HFFc6 (cell line): ENCODE results near the gene LSAMP. TPM values are rescaled to one million over a fixed set of nuclear protein-coding genes. Genes with fewer than 3 reads are reported as not detected.

ENCODE experiments used
- DNase-seq: peaks from one replicate; pipeline ENCODE4 v3.0.0-alpha.2; 2018
- H3K27ac Mint-ChIP-seq: 2 replicates; pipeline ENCODE4 v1.8.0; 2020; ENCODE audit warnings: mild to moderate bottlenecking, mixed read lengths
- H3K27me3 Mint-ChIP-seq: 2 replicates; pipeline ENCODE4 v1.8.0; 2021; ENCODE audit warnings: mild to moderate bottlenecking, moderate library complexity, mixed read lengths; ENCODE audit not compliant: insufficient read depth
- H3K36me3 Mint-ChIP-seq: 2 replicates; pipeline ENCODE4 v1.8.0; 2021; ENCODE audit warnings: low read depth, mixed read lengths
- H3K4me1 Mint-ChIP-seq: 2 replicates; pipeline ENCODE4 v1.8.0; 2020; ENCODE audit warnings: low read depth, mixed read lengths
- H3K4me3 Mint-ChIP-seq: 2 replicates; pipeline ENCODE4 v1.8.0; 2020; ENCODE audit warnings: mild to moderate bottlenecking, moderate library complexity, mixed read lengths
- H3K9me3 Mint-ChIP-seq: 2 replicates; pipeline ENCODE4 v1.8.0; 2020; ENCODE audit warnings: mild to moderate bottlenecking, mixed read lengths
- CTCF ChIP-seq: fragments of 200-600 bp; sonication (generic); IDR thresholded peaks from 2 replicates; pipeline ENCODE4 v1.5.0; 2021; ENCODE audit warnings: antibody characterized with exemption, mild to moderate bottlenecking
- total RNA-seq, 6 experiments: library from RNA; stranded (reverse); fragmentation: NEBNext Ultra II Directional; extraction: Animal tissue kit (Norgen Biotek cat#: 25700); gene quantifications; 2 replicates in 1 of 6; 3 replicates in 5 of 6; pipeline ENCODE4 v1.2.3, GENCODE V29; 2021

LSAMP gene
- total RNA-seq, 6 experiments from 2014 or later: not detected

- Mint-ChIP-seq H3K9me3 (no peaks in the 10 kb centered on the region), H3K4me3 (no peak overlapping the region), H3K4me1 (peaks cover 21% of the 10 kb centered on the region), H3K27me3 (peaks cover 8% of the 10 kb centered on the region; the same call in 1 of the 2 replicates), H3K27ac (no peak overlapping the region), H3K36me3 (no peaks in the 10 kb centered on the region)
- TF ChIP-seq CTCF: no peak
- DNase-seq: no peak
Measured at GRCh38 chr3:115835946-115836345, 609.3 kb downstream of the LSAMP start.

GRCh38 chr3:115834068-115834467 is 611.2 kb downstream of the LSAMP start:
- peak; percentile 78 for DNase-seq
- no peak for TF ChIP-seq CTCF
- Mint-ChIP-seq H3K4me1 (peaks cover 21% of the 10 kb centered on the region), H3K36me3 (no peaks in the 10 kb centered on the region), H3K27me3 (peaks cover 2% of the 10 kb centered on the region; the same call in 1 of the 2 replicates), H3K9me3 (no peaks in the 10 kb centered on the region), H3K4me3 (no peak overlapping the region), H3K27ac (no peak overlapping the region)

GRCh38 chr3:115833074-115833473 is 612.2 kb downstream of the LSAMP start:
- no peak overlapping the region for H3K27ac Mint-ChIP-seq
- no peaks in the 10 kb centered on the region for H3K9me3 Mint-ChIP-seq
- H3K36me3 Mint-ChIP-seq: no peaks in the 10 kb centered on the region
- no peak overlapping the region for H3K4me3 Mint-ChIP-seq
- DNase-seq: peak; percentile 4
- peaks cover 21% of the 10 kb centered on the region for H3K4me1 Mint-ChIP-seq
- peaks cover 5% of the 10 kb centered on the region; the same call in 1 of the 2 replicates for H3K27me3 Mint-ChIP-seq
- no peak for TF ChIP-seq CTCF

- no peaks in the 10 kb centered on the region for H3K9me3 Mint-ChIP-seq
- no peak overlapping the region for H3K4me3 Mint-ChIP-seq
- H3K27ac Mint-ChIP-seq: no peak overlapping the region
- no peaks in the 10 kb centered on the region for H3K36me3 Mint-ChIP-seq
- peaks cover 6% of the 10 kb centered on the region; the same call in 1 of the 2 replicates for H3K27me3 Mint-ChIP-seq
- no peak for DNase-seq
- no peak for TF ChIP-seq CTCF
- peaks cover 21% of the 10 kb centered on the region for H3K4me1 Mint-ChIP-seq
Measured at GRCh38 chr3:115832265-115832664, 613.0 kb downstream of the LSAMP start.

GRCh38 chr3:115831864-115832263 is 613.4 kb downstream of the LSAMP start:
- Mint-ChIP-seq H3K4me3 (no peak overlapping the region), H3K4me1 (peaks cover 21% of the 10 kb centered on the region), H3K9me3 (no peaks in the 10 kb centered on the region), H3K27me3 (peaks cover 6% of the 10 kb centered on the region; the same call in 1 of the 2 replicates), H3K36me3 (no peaks in the 10 kb centered on the region), H3K27ac (no peak overlapping the region)
- TF ChIP-seq CTCF: no peak
- DNase-seq: no peak
